Measurements from ENCODE around the gene OSBPL7. TPM values are rescaled to one million over a fixed set of nuclear protein-coding genes. Genes with fewer than 3 reads are reported as not detected.
A peak's percentile ranks its signal among the peaks of the same experiment; 100 is the strongest.

OSBPL7 gene
- total RNA-seq, 2 experiments from 2014 or later = 33.2 to 36.1 TPM

GRCh38 chr17:47856830-47857229, 35.2 kb upstream of the OSBPL7 start:
- CTCF ChIA-PET = interaction anchor here (1.4 kb wide), 1 partner anchor 33 kb away, joined by 3 read pairs; no protein-coding TSS in a partner anchor
- Mint-ChIP-seq H3K4me3 (no peak overlapping the region), H3K27me3 (peaks cover 73% of the 10 kb centered on the region), H3K9me3 (no peaks in the 10 kb centered on the region), H3K36me3 (ENCODE audit: low read depth) (no peaks in the 10 kb centered on the region), H3K4me1 (peaks cover 8% of the 10 kb centered on the region), H3K27ac (no peak overlapping the region)
- POLR2A ChIA-PET = interaction anchor here (1.3 kb wide), 1 partner anchor 8 kb away, joined by 3 read pairs; no protein-coding TSS in a partner anchor
- no peak for DNase-seq

- H3K27me3 Mint-ChIP-seq = peaks cover 76% of the 10 kb centered on the region
- H3K27ac Mint-ChIP-seq = no peak overlapping the region
- ChIA-PET POLR2A (interaction anchor here (1.4 kb wide), 1 partner anchor 40 kb away, joined by 6 read pairs; the partner anchor contains the start of gene SP2), CTCF (interaction anchor here (0.7 to 1.8 kb wide), 3 partner anchors 12 to 34 kb away, joined by 3 to 7 read pairs (median 3); no protein-coding TSS in a partner anchor)
- no peak for DNase-seq
- H3K9me3 Mint-ChIP-seq = no peaks in the 10 kb centered on the region
- H3K36me3 Mint-ChIP-seq (ENCODE audit: low read depth) = no peaks in the 10 kb centered on the region
- H3K4me3 Mint-ChIP-seq = no peak overlapping the region
- H3K4me1 Mint-ChIP-seq = peaks cover 10% of the 10 kb centered on the region
Measured at GRCh38 chr17:47855737-47856136, 34.1 kb upstream of the OSBPL7 start.

- H3K4me1 Mint-ChIP-seq = peaks cover 15% of the 10 kb centered on the region
Measured at GRCh38 chr17:47853616-47854015, 32.0 kb upstream of the OSBPL7 start.

DNA sequence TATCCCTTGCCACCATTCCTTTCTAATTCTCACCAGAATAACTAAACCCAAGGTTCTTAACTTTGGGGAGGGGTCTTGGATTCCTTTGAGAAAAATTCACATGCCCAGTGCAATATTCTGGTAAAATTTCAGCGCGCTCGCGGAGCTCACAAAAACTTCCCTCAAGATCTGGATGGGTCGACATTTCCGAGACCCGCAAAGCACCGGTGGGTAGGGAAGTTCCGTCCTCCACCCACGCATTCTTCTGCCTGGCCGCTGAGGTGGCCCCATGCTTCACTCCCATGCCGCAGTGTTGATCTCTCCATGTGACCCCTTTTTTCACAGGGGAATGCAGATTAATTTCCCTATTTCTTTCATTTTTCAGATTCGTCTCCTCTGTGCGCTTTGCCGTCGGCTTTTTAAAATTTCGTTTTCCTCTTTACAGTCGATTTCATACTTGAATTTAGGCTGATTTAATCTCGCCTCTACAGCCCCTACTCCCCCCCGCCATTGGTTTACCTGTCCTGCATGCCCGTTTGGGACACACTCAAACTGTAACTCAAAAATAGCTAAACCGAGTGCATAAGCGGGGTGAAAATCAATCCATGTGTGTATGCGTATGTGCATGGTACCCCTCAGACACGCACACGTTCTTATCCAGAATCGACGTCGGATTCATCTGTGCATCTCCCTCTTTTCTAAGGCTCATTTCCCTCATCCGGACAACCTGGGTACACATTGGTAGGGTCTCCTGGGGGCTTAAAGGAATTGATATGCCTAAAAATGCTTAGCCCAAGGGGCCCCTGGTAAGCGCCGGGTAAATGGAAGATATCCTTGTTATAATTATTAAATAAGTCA, 30.7 kb upstream of the OSBPL7 start:
- no peak for DNase-seq
- CTCF ChIA-PET = interaction anchor here (14.7 kb wide), 1 partner anchor 36 kb away, joined by 411 read pairs; the partner anchor contains the start of gene SP2
- POLR2A ChIA-PET = interaction anchor here (0.9 to 1.5 kb wide), 2 partner anchors 38 to 43 kb away, joined by 3 to 5 read pairs; no protein-coding TSS in a partner anchor

More at GRCh38 chr17:47853616-47854015, 32.0 kb upstream of the OSBPL7 start:
- H3K36me3 Mint-ChIP-seq (ENCODE audit: low read depth) = no peaks in the 10 kb centered on the region
- no peak overlapping the region for H3K27ac Mint-ChIP-seq
- ChIA-PET POLR2A (interaction anchor here (1.2 to 1.5 kb wide), 2 partner anchors 22 to 42 kb away, joined by 3 to 5 read pairs; partner anchors contain the start of genes LRRC46 and MRPL10), CTCF (interaction anchor here (14.7 kb wide), 1 partner anchor 35 kb away, joined by 411 read pairs; the partner anchor contains the start of gene SP2)
- H3K9me3 Mint-ChIP-seq = no peaks in the 10 kb centered on the region
- H3K27me3 Mint-ChIP-seq = peaks cover 83% of the 10 kb centered on the region
- no peak overlapping the region for H3K4me3 Mint-ChIP-seq
- no peak for DNase-seq

DNA sequence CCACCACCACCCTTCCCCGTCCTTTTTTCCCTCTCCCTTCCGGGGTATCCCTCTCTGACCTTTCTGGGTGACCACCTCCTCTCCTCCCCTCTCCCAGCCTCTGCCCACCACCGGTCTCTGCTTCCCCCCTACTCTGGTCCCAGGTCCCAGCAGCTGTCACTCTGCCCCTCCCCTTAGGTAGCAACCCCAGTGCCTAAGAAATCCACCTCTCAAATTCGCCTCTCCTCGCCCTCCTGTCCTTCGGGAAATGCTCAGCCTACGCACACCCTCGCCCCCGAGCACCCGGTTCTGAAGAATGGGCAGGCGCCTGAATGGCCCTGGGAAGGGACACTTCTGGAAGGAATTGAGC, 30.1 kb upstream of the OSBPL7 start:
- H3K4me1 Mint-ChIP-seq = peaks cover 15% of the 10 kb centered on the region
- ChIA-PET CTCF (interaction anchor here (14.7 kb wide), 1 partner anchor 37 kb away, joined by 411 read pairs; the partner anchor contains the start of gene SP2), POLR2A (interaction anchor here (0.9 to 3.1 kb wide), 2 partner anchors 38 to 44 kb away, joined by 3 to 17 read pairs; partner anchors contain the start of gene SP2)
- no peak overlapping the region for H3K4me3 Mint-ChIP-seq
- H3K36me3 Mint-ChIP-seq (ENCODE audit: low read depth) = no peaks in the 10 kb centered on the region
- DNase-seq = no peak
- H3K9me3 Mint-ChIP-seq = no peaks in the 10 kb centered on the region
- peaks cover 85% of the 10 kb centered on the region for H3K27me3 Mint-ChIP-seq
- no peak overlapping the region for H3K27ac Mint-ChIP-seq

More for the DNA sequence above, 30.7 kb upstream of the OSBPL7 start:
- H3K36me3 Mint-ChIP-seq (ENCODE audit: low read depth) = no peaks in the 10 kb centered on the region
- no peak overlapping the region for H3K27ac Mint-ChIP-seq
- peaks cover 84% of the 10 kb centered on the region for H3K27me3 Mint-ChIP-seq
- H3K9me3 Mint-ChIP-seq = no peaks in the 10 kb centered on the region
- H3K4me3 Mint-ChIP-seq = no peak overlapping the region
- peaks cover 15% of the 10 kb centered on the region for H3K4me1 Mint-ChIP-seq

- ChIA-PET CTCF (interaction anchor here (1.0 to 14.7 kb wide), 5 partner anchors 9 to 160 kb away, joined by 4 to 411 read pairs (median 4); partner anchors contain the start of genes CDK5RAP3, SCRN2 and SP2), POLR2A (interaction anchor here (0.7 to 3.1 kb wide), 2 partner anchors 8 to 45 kb away, joined by 3 to 17 read pairs; partner anchors contain the start of gene SP2)
- Mint-ChIP-seq H3K4me3 (no peak within 1 kb of the TSS), H3K27ac (no peak within 1 kb of the TSS), H3K4me1 (peaks cover 15% of the 10 kb centered on the region), H3K36me3 (ENCODE audit: low read depth) (no peaks in the 10 kb centered on the region), H3K27me3 (peaks cover 84% of the 10 kb centered on the region), H3K9me3 (no peaks in the 10 kb centered on the region)
- DNase-seq = peak; percentile 65
Measured at GRCh38 chr17:47850692-47851573, 29.3 kb upstream of the OSBPL7 start, which contains the start of gene SP6. SP6 (minus strand) TSS chr17:47851163; CDS start chr17:47848429, 2,734 bp downstream.

- no peaks in the 10 kb centered on the region for H3K9me3 Mint-ChIP-seq
- peaks cover 15% of the 10 kb centered on the region for H3K4me1 Mint-ChIP-seq
- no peak overlapping the region for H3K4me3 Mint-ChIP-seq
- peaks cover 84% of the 10 kb centered on the region for H3K27me3 Mint-ChIP-seq
- CTCF ChIA-PET = interaction anchor here (0.9 to 14.7 kb wide), 6 partner anchors 9 to 161 kb away, joined by 3 to 411 read pairs (median 4); partner anchors contain the start of genes CDK5RAP3, SCRN2 and SP2
- no peaks in the 10 kb centered on the region for H3K36me3 Mint-ChIP-seq (ENCODE audit: low read depth)
- POLR2A ChIA-PET = interaction anchor here (0.7 to 3.1 kb wide), 2 partner anchors 9 to 46 kb away, joined by 3 to 17 read pairs; partner anchors contain the start of gene SP2
- no peak for DNase-seq
- no peak overlapping the region for H3K27ac Mint-ChIP-seq
Measured at GRCh38 chr17:47850373-47850691, 28.7 kb upstream of the OSBPL7 start.

GRCh38 chr17:47848198-47848513, 26.6 kb upstream of the OSBPL7 start:
- H3K36me3 Mint-ChIP-seq (ENCODE audit: low read depth) = no peaks in the 10 kb centered on the region
- ChIA-PET POLR2A (interaction anchor here (0.9 to 1.0 kb wide), 3 partner anchors 17 to 47 kb away, joined by 3 to 4 read pairs (median 3); partner anchors contain the start of genes LRRC46, MRPL10 and SP2), CTCF (interaction anchor here (0.8 to 14.7 kb wide), 4 partner anchors 31 to 131 kb away, joined by 3 to 411 read pairs (median 6); partner anchors contain the start of genes PNPO and SP2)
- H3K27me3 Mint-ChIP-seq = peaks cover 76% of the 10 kb centered on the region
- H3K4me1 Mint-ChIP-seq = peaks cover 17% of the 10 kb centered on the region
- H3K4me3 Mint-ChIP-seq = no peak overlapping the region
- DNase-seq = no peak
- no peak overlapping the region for H3K27ac Mint-ChIP-seq
- H3K9me3 Mint-ChIP-seq = no peaks in the 10 kb centered on the region

GRCh38 chr17:47847341-47848197, 26.0 kb upstream of the OSBPL7 start:
- Mint-ChIP-seq H3K27ac (no peak overlapping the region), H3K9me3 (no peaks in the 10 kb centered on the region), H3K27me3 (peaks cover 70% of the 10 kb centered on the region), H3K4me1 (peaks cover 21% of the 10 kb centered on the region), H3K4me3 (no peak overlapping the region), H3K36me3 (ENCODE audit: low read depth) (no peaks in the 10 kb centered on the region)
- POLR2A ChIA-PET = interaction anchor here (0.9 to 1.0 kb wide), 4 partner anchors 16 to 48 kb away, joined by 3 to 4 read pairs (median 3); partner anchors contain the start of genes LRRC46, MRPL10 and SP2
- DNase-seq = no peak
- CTCF ChIA-PET = interaction anchor here (0.8 to 14.7 kb wide), 7 partner anchors 15 to 170 kb away, joined by 3 to 411 read pairs (median 3); partner anchors contain the start of genes MRPL10, PNPO and SP2

- ChIA-PET POLR2A (interaction anchor here (0.9 to 1.0 kb wide), 2 partner anchors 15 to 48 kb away, joined by 3 read pairs; partner anchors contain the start of genes LRRC46 and MRPL10), CTCF (interaction anchor here (1.0 to 14.7 kb wide), 5 partner anchors 16 to 171 kb away, joined by 3 to 411 read pairs (median 6); partner anchors contain the start of genes MRPL10 and SP2)
- Mint-ChIP-seq H3K27ac (no peak overlapping the region), H3K36me3 (ENCODE audit: low read depth) (no peaks in the 10 kb centered on the region), H3K9me3 (no peaks in the 10 kb centered on the region), H3K27me3 (peaks cover 63% of the 10 kb centered on the region), H3K4me3 (no peak overlapping the region), H3K4me1 (peaks cover 20% of the 10 kb centered on the region)
- DNase-seq = no peak
Measured at GRCh38 chr17:47846716-47847340, 25.2 kb upstream of the OSBPL7 start.

DNA sequence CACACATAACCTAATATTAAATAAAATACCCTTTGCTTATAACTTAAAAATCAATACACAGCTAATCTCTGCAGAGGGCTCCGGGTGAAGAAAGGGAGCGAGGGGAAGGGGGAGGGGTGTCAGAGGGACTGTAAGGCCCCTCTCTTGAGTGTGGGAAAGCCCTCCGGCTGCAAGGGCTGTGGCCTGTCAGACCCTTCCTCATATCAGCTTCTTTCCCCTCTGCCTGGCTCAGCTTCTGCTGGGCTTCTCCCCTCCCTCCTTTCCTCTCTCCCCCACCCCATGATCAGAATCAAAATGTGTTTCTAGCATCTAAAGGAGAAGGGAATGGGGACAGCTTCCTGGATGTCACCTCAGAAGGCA, 24.1 kb upstream of the OSBPL7 start:
- Mint-ChIP-seq H3K27ac (no peak overlapping the region), H3K4me1 (peaks cover 26% of the 10 kb centered on the region), H3K4me3 (no peak overlapping the region), H3K27me3 (peaks cover 59% of the 10 kb centered on the region), H3K9me3 (no peaks in the 10 kb centered on the region), H3K36me3 (ENCODE audit: low read depth) (no peaks in the 10 kb centered on the region)
- DNase-seq = no peak
- ChIA-PET POLR2A (no interaction called here), CTCF (interaction anchor here (0.6 to 14.7 kb wide), 5 partner anchors 9 to 101 kb away, joined by 3 to 411 read pairs (median 4); partner anchors contain the start of gene SP2)

Measured in activated CD4-positive, alpha-beta memory T cell treated with anti-CD3 and anti-CD28 coated beads, Interleukin-2, amount 10 ng/mL, durations not matched to agents 7 days and 5 days (primary cell).